GM12891 (cell line): ENCODE measurements around the gene TGFBI.

ENCODE experiments used
- POLR2A ChIP-seq: IDR thresholded peaks from 2 replicates; pipeline ENCODE4 v1.6.1; 2011; ENCODE audit warnings: low read depth, low read length, control low read depth
- POLR2AphosphoS5 ChIP-seq: IDR thresholded peaks from 2 replicates; pipeline ENCODE4 v1.6.1; 2011; ENCODE audit warnings: low read depth, low read length, control low read depth
- SPI1 ChIP-seq: IDR thresholded peaks from 2 replicates; pipeline ENCODE4 v1.6.1; 2011; ENCODE audit warnings: low read depth, low read length, control low read depth

DNA sequence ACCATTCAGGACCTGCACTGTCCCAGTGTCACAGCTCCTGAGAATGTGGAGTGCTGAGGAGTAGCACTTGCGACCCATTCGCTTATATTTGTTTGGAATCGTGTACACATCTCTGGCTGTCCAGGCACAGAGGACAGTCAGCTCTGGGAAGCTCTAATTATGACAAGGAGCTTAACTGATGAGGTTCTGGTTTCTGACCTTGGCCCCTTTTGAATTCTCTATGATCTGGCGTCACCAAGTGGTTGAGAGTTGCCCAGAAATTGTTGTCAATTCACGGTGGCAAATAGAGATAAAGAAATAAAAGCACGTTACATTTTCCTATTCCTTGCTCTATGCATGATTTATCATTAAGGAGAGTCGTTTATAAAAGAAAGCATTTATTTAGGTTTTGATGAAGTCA lies 39.1 kb upstream of the TGFBI start:
- TF ChIP-seq POLR2AphosphoS5 (no peak), POLR2A (no peak), SPI1 (no peak)
